Lung (tissue), 12 donors: ENCODE data around the gene RALB. TPM values are rescaled to one million over a fixed set of nuclear protein-coding genes. Genes with fewer than 3 reads are reported as not detected.
A peak's percentile ranks its signal among the peaks of the same experiment; 100 is the strongest.

Source experiments
- ATAC-seq: fragments of 200-7000 bp; cut with Tn5 transposase; one replicate; pipeline ENCODE4 v1.9.1; 2020; ENCODE audit warnings: moderate number of reproducible peaks; ENCODE audit not compliant: insufficient read depth, low FRiP score
- DNase-seq, 3 donors: peaks; one replicate each; pipeline ENCODE4 v3.0.0-alpha.2; 2013 to 2017
- H3K27ac ChIP-seq, 2 donors: one replicate each; pipeline ENCODE4 v1.5.1; 2013; ENCODE audit warnings: mild to moderate bottlenecking in 2 of 2, moderate library complexity in 2 of 2, control low read depth in 1 of 2, inconsistent platforms in 1 of 2, low read depth in 1 of 2, low read length in 1 of 2
- H3K27me3 ChIP-seq, 3 donors: one replicate each; pipeline ENCODE4 v1.5.1; 2013; ENCODE audit warnings: low read length in 2 of 3; ENCODE audit not compliant: control insufficient read depth in 3 of 3, insufficient read depth in 3 of 3
- H3K36me3 ChIP-seq, 4 donors: one replicate each; pipeline ENCODE4 v1.5.1; 2013; ENCODE audit warnings: low read length in 4 of 4, mild to moderate bottlenecking in 1 of 4, moderate library complexity in 1 of 4; ENCODE audit not compliant: control insufficient read depth in 4 of 4, insufficient read depth in 4 of 4
- H3K4me1 ChIP-seq, 5 donors: one replicate each; pipeline ENCODE4 v1.5.1; 2013; ENCODE audit warnings: low read length in 5 of 5, mild to moderate bottlenecking in 2 of 5, moderate library complexity in 1 of 5; ENCODE audit not compliant: control insufficient read depth in 5 of 5, insufficient read depth in 5 of 5
- H3K4me3 ChIP-seq: one replicate; pipeline ENCODE4 v1.5.1; 2013; ENCODE audit warnings: mild to moderate bottlenecking, control low read depth, moderate library complexity
- H3K9ac ChIP-seq, 2 donors: one replicate each; pipeline ENCODE4 v1.5.1; 2013; ENCODE audit warnings: low read length in 2 of 2, control low read depth in 1 of 2; ENCODE audit not compliant: insufficient read depth in 1 of 2
- H3K9me3 ChIP-seq, 4 donors: one replicate each; pipeline ENCODE4 v1.5.1; 2013; ENCODE audit warnings: low read length in 3 of 4, mild to moderate bottlenecking in 1 of 4, moderate library complexity in 1 of 4; ENCODE audit not compliant: control insufficient read depth in 4 of 4, insufficient read depth in 3 of 4
- WGBS, 2 donors: extraction: QIAGEN DNeasy Blood & Tissue Kit; methylation state at CpG; one replicate each; pipeline ENCODE4 v1.1.7; 2013; 5-methylcytosine and 5-hydroxymethylcytosine counted together
- polyA plus RNA-seq, 2 donors: library from polyadenylated mRNA; stranded (reverse); fragments of 200-250 nt; gene quantifications; one replicate each; pipeline ENCODE4 v1.2.1, GENCODE V29; 2013
- total RNA-seq, 2 donors: library from RNA; depleted of rRNA in 1 of 2; stranded (reverse); fragments of >200 nt in 1 of 2; gene quantifications; one replicate each; pipeline ENCODE4 v1.2.1, GENCODE V29; 2014 to 2021
- TF ChIP-seq, protein P1 (sequence below): IDR thresholded peaks from 2 replicates; pipeline ENCODE4 v1.5.1; 2012; ENCODE audit warnings: mild to moderate bottlenecking; ENCODE audit errors: control extremely low read depth, extremely low read depth
- donor health status: control.
- donor health status: control.
- donor health status: Bipolar disorder and iron deficiency.
- donor health status: healthy.
- donor health status: DM: yes; HTN: yes; CAD: no.

Gene RALB
- total and polyA plus RNA-seq, 4 donors: 34.6 to 111 (median 77.1) TPM

DNA sequence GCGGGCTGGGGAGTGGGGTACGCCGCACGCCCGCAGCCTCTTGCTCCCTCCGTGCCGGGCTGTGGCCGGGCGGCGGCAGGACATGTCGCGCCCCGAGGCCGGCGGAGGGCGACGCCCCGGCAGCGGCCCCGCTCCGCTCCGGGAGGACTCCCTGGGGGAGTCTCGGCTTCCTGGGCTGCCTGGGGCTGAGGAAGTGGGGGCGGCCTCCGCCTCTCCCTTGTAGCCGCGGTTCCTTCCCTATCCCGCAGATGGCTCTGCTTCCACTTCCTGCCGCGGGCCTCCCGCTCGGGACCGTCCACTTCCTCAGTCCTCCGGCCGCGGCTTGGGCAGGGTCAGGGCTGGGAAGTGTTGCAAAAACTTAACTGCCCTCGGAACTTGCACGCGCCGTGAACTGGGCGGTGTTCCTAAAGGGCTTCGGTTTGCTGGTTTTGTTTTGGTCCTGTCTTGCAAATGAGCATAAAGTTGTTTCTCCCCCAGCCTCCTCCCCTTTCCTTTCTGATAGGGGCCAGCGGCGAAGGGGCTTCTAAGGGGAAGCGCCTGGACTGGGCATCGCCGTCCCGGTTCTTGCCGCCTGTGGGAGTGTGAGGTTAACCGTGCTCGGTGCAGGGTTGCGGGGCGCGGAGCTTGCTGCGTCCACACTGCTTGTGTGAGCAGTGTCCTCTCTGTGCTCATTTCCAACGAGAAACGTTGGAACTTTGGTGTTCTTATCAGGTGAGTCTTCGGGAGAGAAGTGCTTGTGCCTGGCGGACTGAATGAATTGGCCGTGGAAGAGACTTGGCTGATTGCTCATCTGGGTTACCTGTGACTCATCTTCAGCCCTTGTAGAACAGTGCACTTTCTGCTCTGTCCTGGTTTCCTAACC is 600 bp downstream of the RALB start:
- DNase-seq: peak; percentile 86 to 90 (median 88)
- Histone ChIP-seq H3K9ac (peak overlapping the region; percentile 51 to 67), H3K4me1 (peaks cover 9 to 45% (median 17%) of the 10 kb centered on the region in 5 donors), H3K27ac (peak overlapping the region; percentile 90 to 97), H3K4me3 (peak overlapping the region; percentile 83), H3K36me3 (no peaks in the 10 kb centered on the region), H3K27me3 (peaks cover 0 to 4% (median 0%) of the 10 kb centered on the region in 3 donors), H3K9me3 (no peaks in the 10 kb centered on the region)
- TF ChIP-seq, protein P1, sequence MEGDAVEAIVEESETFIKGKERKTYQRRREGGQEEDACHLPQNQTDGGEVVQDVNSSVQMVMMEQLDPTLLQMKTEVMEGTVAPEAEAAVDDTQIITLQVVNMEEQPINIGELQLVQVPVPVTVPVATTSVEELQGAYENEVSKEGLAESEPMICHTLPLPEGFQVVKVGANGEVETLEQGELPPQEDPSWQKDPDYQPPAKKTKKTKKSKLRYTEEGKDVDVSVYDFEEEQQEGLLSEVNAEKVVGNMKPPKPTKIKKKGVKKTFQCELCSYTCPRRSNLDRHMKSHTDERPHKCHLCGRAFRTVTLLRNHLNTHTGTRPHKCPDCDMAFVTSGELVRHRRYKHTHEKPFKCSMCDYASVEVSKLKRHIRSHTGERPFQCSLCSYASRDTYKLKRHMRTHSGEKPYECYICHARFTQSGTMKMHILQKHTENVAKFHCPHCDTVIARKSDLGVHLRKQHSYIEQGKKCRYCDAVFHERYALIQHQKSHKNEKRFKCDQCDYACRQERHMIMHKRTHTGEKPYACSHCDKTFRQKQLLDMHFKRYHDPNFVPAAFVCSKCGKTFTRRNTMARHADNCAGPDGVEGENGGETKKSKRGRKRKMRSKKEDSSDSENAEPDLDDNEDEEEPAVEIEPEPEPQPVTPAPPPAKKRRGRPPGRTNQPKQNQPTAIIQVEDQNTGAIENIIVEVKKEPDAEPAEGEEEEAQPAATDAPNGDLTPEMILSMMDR: peak; percentile 0
- peak; percentile 77 for ATAC-seq
- WGBS, 2 donors: 0% methylated on average over 33 to 60 of the region's 60 CpGs

DNA sequence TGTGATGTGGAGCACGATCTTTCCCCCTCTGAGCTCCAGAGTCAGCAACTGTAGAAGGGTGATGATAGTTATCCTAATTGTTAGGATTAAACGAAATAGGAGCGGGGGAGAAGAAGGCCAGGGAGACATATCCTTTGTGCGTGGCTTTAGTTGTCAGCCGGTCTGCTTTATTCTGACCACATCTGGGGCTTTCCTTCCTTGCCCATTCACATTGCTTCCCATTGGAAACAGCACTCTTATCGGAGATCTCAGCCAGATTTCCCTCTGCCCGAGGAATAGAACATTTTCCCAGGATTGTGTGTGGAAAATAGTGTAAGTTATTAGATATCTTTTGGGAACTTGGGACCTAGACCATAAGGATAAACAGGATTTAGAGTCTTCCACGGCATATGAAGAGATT is 1.5 kb downstream of the RALB start:
- Histone ChIP-seq H3K9me3 (no peaks in the 10 kb centered on the region), H3K4me1 (peaks cover 9 to 45% (median 19%) of the 10 kb centered on the region in 5 donors), H3K9ac (peak overlapping the region in 1 of 2 donors; percentile 67), H3K27ac (peak overlapping the region in 1 of 2 donors; percentile 90), H3K4me3 (peak overlapping the region; percentile 83), H3K27me3 (peaks cover 0 to 4% (median 0%) of the 10 kb centered on the region in 3 donors), H3K36me3 (no peaks in the 10 kb centered on the region)
- peak in 1 of 3 donors; percentile 45 for DNase-seq
- WGBS, 2 donors: 46 to 53% methylated on average over 8 of the region's 8 CpGs
- ATAC-seq: no peak
- TF ChIP-seq, protein P1: no peak

DNA sequence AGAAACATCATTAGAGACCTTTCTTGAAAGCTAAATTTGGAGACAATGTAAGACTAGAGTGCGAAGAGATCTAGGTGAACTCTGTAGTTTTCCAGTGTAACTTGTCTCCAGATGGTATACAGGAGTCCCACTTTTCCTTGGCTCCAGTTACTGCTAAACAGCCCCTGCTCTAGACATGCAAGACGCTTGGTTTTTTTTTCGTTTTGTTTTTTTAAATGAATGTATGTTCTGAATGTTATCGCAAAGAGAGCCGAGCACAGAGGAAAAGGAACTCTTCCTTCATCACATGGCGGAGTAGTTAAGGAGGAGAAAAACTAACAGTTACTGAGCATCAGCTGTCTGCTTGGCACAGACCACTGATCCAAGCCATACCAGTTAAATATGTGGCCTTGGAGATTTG is 2.4 kb downstream of the RALB start:
- DNase-seq: peak in 2 of 3 donors; percentile 50 to 61
- TF ChIP-seq, protein P1: no peak
- H3K4me3 ChIP-seq: no peak overlapping the region
- peaks cover 9 to 45% (median 19%) of the 10 kb centered on the region in 5 donors for H3K4me1 ChIP-seq
- ATAC-seq: no peak
- WGBS, 2 donors: 43 to 65% methylated on average over 6 of the region's 6 CpGs
- no peaks in the 10 kb centered on the region for H3K36me3 ChIP-seq
- no peak overlapping the region for H3K27ac ChIP-seq
- H3K9me3 ChIP-seq: no peaks in the 10 kb centered on the region
- H3K9ac ChIP-seq: peak overlapping the region in 1 of 2 donors; percentile 19
- H3K27me3 ChIP-seq: peaks cover 0 to under 1% (median 0%) of the 10 kb centered on the region in 3 donors
